PC-3 (cell line): ENCODE results near the gene PPP1CC.

Source experiments
- EZH2 ChIP-seq: fragments of 300-600 bp; sonication (generic); IDR thresholded peaks from one replicate; pipeline ENCODE4 v1.6.1; 2017; ENCODE audit warnings: antibody characterized with exemption, mild to moderate bottlenecking, low read length; ENCODE audit not compliant: unreplicated experiment
- EZH2phosphoT487 ChIP-seq: fragments of 300-600 bp; sonication (generic); IDR thresholded peaks from 2 replicates; pipeline ENCODE4 v1.6.1; 2018; ENCODE audit warnings: mild to moderate bottlenecking, antibody characterized with exemption, low read length, borderline replicate concordance
- TF ChIP-seq, protein P1 (sequence below): fragments of 300-600 bp; sonication (generic); conservative IDR thresholded peaks from 2 replicates; pipeline ENCODE4 v1.5.1; 2017; ENCODE audit warnings: antibody characterized with exemption, low read depth, mild to moderate bottlenecking, low read length

DNA sequence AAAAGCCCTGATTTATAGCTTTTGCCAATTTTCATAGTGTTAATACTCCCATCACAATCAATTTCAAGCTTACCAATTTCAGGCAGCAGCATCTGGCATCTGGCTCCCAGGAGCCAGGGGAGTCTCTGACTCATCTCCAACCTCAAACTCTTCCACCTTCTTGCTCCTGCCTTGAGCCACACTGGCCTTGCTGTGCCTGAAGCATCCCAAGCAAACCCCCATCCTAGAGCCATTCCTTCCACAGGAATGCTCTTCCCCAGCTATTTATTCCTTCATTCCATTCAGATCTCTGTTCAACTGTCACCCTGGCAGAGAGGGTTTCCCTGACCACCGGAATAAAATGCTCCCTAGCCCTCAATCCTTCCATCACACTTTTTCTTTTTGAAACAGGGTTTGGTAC is 13.9 kb upstream of the PPP1CC start:
- TF ChIP-seq, protein P1, sequence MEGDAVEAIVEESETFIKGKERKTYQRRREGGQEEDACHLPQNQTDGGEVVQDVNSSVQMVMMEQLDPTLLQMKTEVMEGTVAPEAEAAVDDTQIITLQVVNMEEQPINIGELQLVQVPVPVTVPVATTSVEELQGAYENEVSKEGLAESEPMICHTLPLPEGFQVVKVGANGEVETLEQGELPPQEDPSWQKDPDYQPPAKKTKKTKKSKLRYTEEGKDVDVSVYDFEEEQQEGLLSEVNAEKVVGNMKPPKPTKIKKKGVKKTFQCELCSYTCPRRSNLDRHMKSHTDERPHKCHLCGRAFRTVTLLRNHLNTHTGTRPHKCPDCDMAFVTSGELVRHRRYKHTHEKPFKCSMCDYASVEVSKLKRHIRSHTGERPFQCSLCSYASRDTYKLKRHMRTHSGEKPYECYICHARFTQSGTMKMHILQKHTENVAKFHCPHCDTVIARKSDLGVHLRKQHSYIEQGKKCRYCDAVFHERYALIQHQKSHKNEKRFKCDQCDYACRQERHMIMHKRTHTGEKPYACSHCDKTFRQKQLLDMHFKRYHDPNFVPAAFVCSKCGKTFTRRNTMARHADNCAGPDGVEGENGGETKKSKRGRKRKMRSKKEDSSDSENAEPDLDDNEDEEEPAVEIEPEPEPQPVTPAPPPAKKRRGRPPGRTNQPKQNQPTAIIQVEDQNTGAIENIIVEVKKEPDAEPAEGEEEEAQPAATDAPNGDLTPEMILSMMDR = no peak
- TF ChIP-seq EZH2phosphoT487 (no peak), EZH2 (no peak)
